Measurements from ENCODE around the gene PPM1A.

PPM1A gene

GRCh38 chr14:60248697-60249318 is at the start of gene PPM1A:
PPM1A (plus strand) TSS chr14:60249221; CDS start chr14:60282704, 33,483 bp downstream.
- peak; percentile 91 for DNase-seq

GRCh38 chr14:60199321-60199720 is 49.7 kb upstream of the PPM1A start:
- DNase-seq: no peak

- no peak for DNase-seq
These were observed 44.7 kb upstream of the PPM1A start for GRCh38 chr14:60204104-60204842.

- no peak for DNase-seq
These were observed 43.9 kb upstream of the PPM1A start for GRCh38 chr14:60204843-60205774.

- DNase-seq: no peak
These were observed 42.8 kb upstream of the PPM1A start for GRCh38 chr14:60206249-60206670.

- DNase-seq: no peak
These were observed 42.0 kb upstream of the PPM1A start for GRCh38 chr14:60206837-60207533.

GRCh38 chr14:60210703-60211102 is 38.3 kb upstream of the PPM1A start:
- no peak for DNase-seq

- no peak for DNase-seq
These were observed 37.9 kb upstream of the PPM1A start for GRCh38 chr14:60211153-60211552.

- no peak for DNase-seq
These were observed 36.3 kb upstream of the PPM1A start for GRCh38 chr14:60212503-60213371.

- DNase-seq: no peak
These were observed 35.0 kb upstream of the PPM1A start for GRCh38 chr14:60214003-60214402.

- DNase-seq: no peak
These were observed 34.5 kb upstream of the PPM1A start for GRCh38 chr14:60214415-60215126.

GRCh38 chr14:60215127-60215444 is 33.9 kb upstream of the PPM1A start:
- DNase-seq: no peak

- DNase-seq: no peak
These were observed 33.3 kb upstream of the PPM1A start for GRCh38 chr14:60215520-60216420.

- DNase-seq: no peak
These were observed 31.3 kb upstream of the PPM1A start for GRCh38 chr14:60217713-60218112.

GRCh38 chr14:60220084-60220483 is 28.9 kb upstream of the PPM1A start:
- no peak for DNase-seq

- no peak for DNase-seq
These were observed 28.1 kb upstream of the PPM1A start for GRCh38 chr14:60220917-60221316.

GRCh38 chr14:60221457-60221856 is 27.6 kb upstream of the PPM1A start:
- DNase-seq: no peak

- no peak for DNase-seq
These were observed 26.2 kb upstream of the PPM1A start for GRCh38 chr14:60222820-60223219.

- no peak for DNase-seq
These were observed 23.8 kb upstream of the PPM1A start for GRCh38 chr14:60225265-60225664.

- DNase-seq: no peak
These were observed 22.7 kb upstream of the PPM1A start for GRCh38 chr14:60226298-60226697.

Data from NCI-H226 (cell line).